HepG2 (cell line): ENCODE results near the gene ITGB7. TPM values are rescaled to one million over a fixed set of nuclear protein-coding genes. Genes with fewer than 3 reads are reported as not detected.

Experiments used
- AHR ChIP-seq: IDR thresholded peaks from 2 replicates; pipeline ENCODE4 v1.6.1; 2018; ENCODE audit warnings: missing genetic modification reagents, missing compliant biosample characterization
- ARNT2 ChIP-seq: sonication (generic); formaldehyde crosslinking; IDR thresholded peaks from 2 replicates; pipeline ENCODE4 v1.8.0; 2022; ENCODE audit warnings: mild to moderate bottlenecking, low read depth, missing genetic modification reagents, moderate library complexity
- FOXC1 ChIP-seq: sonication (generic); formaldehyde crosslinking; IDR thresholded peaks from 2 replicates; pipeline ENCODE4 v1.8.0; 2022; ENCODE audit warnings: mild to moderate bottlenecking, missing genetic modification reagents, borderline replicate concordance
- MXI1 ChIP-seq: IDR thresholded peaks from 3 replicates; pipeline ENCODE4 v1.6.1; 2012; ENCODE audit warnings: low read depth, low read length, inconsistent platforms, borderline replicate concordance
- PAF1 ChIP-seq: IDR thresholded peaks from 2 replicates; pipeline ENCODE4 v1.6.1; 2016; ENCODE audit warnings: missing genetic modification reagents, missing compliant biosample characterization
- PATZ1 ChIP-seq: sonication (generic); formaldehyde crosslinking; IDR thresholded peaks from 2 replicates; pipeline ENCODE4 v1.4.0; 2020; ENCODE audit warnings: missing genetic modification reagents
- RAD21 ChIP-seq: fragments of 450-650 bp; formaldehyde crosslinking; IDR thresholded peaks from 2 replicates; pipeline ENCODE4 v1.5.0; 2020; ENCODE audit warnings: mild to moderate bottlenecking
- SALL1 ChIP-seq: sonication (generic); formaldehyde crosslinking; IDR thresholded peaks from 2 replicates; pipeline ENCODE4 v1.8.0; 2022; ENCODE audit warnings: mild to moderate bottlenecking, missing genetic modification reagents
- TEAD3 ChIP-seq: optimal IDR thresholded peaks from 2 replicates; pipeline ENCODE3; 2016; ENCODE audit warnings: borderline replicate concordance
- ZBTB34 ChIP-seq: sonication (generic); formaldehyde crosslinking; IDR thresholded peaks from 2 replicates; pipeline ENCODE4 v1.8.0; 2022; ENCODE audit warnings: mild to moderate bottlenecking, missing genetic modification reagents
- ZNF136 ChIP-seq: sonication (generic); formaldehyde crosslinking; IDR thresholded peaks from 2 replicates; pipeline ENCODE4 v1.8.1; 2022; ENCODE audit warnings: low read depth, mild to moderate bottlenecking, moderate library complexity, missing genetic modification reagents
- ZNF768 ChIP-seq: sonication (generic); formaldehyde crosslinking; IDR thresholded peaks from 2 replicates; pipeline ENCODE4 v1.4.0; 2020; ENCODE audit warnings: missing genetic modification reagents
- ZNF788 ChIP-seq: sonication (generic); formaldehyde crosslinking; IDR thresholded peaks from 2 replicates; pipeline ENCODE4 v1.5.0; 2020; ENCODE audit warnings: mild to moderate bottlenecking, missing genetic modification reagents, borderline replicate concordance
- polyA plus RNA-seq, 8 experiments: library from polyadenylated mRNA; depleted of rRNA in 3 of 8; stranded (reverse) in 7 of 8; unstranded in 1 of 8; fragments of >200 nt; fragmentation: Illumina TruSeq in 4 of 8; extraction: Trizol in 4 of 8; gene quantifications; 2 replicates each; pipeline versions ENCODE4 v1.2.1 to v1.2.3, GENCODE V29; 2011 to 2016; ENCODE audit warnings: low read depth in 4 of 8, missing spikeins in 1 of 8, mixed read lengths in 1 of 8; ENCODE audit not compliant: insufficient read depth in 1 of 8
- total RNA-seq, 5 experiments: library from RNA; depleted of rRNA; stranded (reverse); fragments of >200 nt; fragmentation: Illumina TruSeq; extraction: Trizol; gene quantifications; 2 replicates each; pipeline ENCODE4 v1.2.3, GENCODE V29; 2016; ENCODE audit warnings: low read depth in 1 of 5

ITGB7 gene
- total and polyA plus RNA-seq, 2 of the 13 experiments (the other 11 are each of a cell fraction or from before 2014, with no cell fraction given): 0.16 to 0.18 TPM

DNA sequence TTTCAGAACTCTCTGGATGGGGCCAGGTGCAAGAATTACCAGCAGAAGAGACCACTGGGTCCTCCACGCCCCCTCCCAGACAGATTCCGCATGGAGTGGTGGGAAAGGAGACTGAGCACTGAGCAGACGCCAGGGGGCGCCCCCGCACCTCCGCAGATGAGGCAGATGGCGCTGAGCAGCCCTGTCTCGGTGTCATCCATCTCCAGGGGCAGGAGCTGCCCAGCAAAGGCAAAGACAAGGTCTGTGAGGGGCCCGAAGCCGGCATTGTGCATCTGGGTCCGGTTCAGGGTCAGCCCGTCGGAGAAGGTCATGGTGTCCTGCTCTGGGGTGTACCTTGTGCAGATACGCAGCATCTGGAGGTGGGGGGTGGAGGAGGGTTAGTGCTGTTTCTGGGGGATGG lies 6.3 kb upstream of the ITGB7 start (continued):
- TF ChIP-seq PATZ1 (peak; percentile 62), SALL1 (CRISPR knock-in tag) (peak; percentile 64; the same call in 1 of the 2 replicates), ZNF788 (CRISPR knock-in tag) (peak; percentile 41; the same call in 1 of the 2 replicates), PAF1 (CRISPR knock-in tag) (no peak), ARNT2 (CRISPR knock-in tag) (0 out of 2 replicates have a peak, but pooled peaks have one; percentile 56), AHR (CRISPR knock-in tag) (0 out of 2 replicates have a peak, but pooled peaks have one; percentile 20), ZNF136 (CRISPR knock-in tag) (no peak), MXI1 (peak; percentile 9; the same call in 1 of the 3 replicates), ZBTB34 (CRISPR knock-in tag) (no peak), TEAD3 (peak; percentile 27), ZNF768 (CRISPR knock-in tag) (peak; percentile 36; the same call in 1 of the 2 replicates), RAD21 (peak; percentile 97), FOXC1 (CRISPR knock-in tag) (0 out of 2 replicates have a peak, but pooled peaks have one; percentile 30)
